Left ventricle myocardium inferior (tissue), 1 donor: ENCODE data around the gene SLC22A23. TPM values are rescaled to one million over a fixed set of nuclear protein-coding genes. Genes with fewer than 3 reads are reported as not detected.

Experiments
- DNase-seq: peaks from one replicate; pipeline ENCODE4 v3.0.0-alpha.2; 2020
- H3K27ac ChIP-seq: fragments of 200-600 bp; replicated peaks from 2 replicates; pipeline ENCODE4 v1.8.0; 2021
- H3K27me3 ChIP-seq: fragments of 200-600 bp; 2 replicates; pipeline ENCODE4 v1.8.0; 2021; ENCODE audit warnings: low read depth
- H3K36me3 ChIP-seq: fragments of 200-600 bp; 2 replicates; pipeline ENCODE4 v1.8.0; 2021
- H3K4me1 ChIP-seq: fragments of 200-600 bp; 2 replicates; pipeline ENCODE4 v1.8.0; 2021
- H3K4me3 ChIP-seq: fragments of 200-600 bp; 2 replicates; pipeline ENCODE4 v1.8.0; 2021; ENCODE audit warnings: mild to moderate bottlenecking, moderate library complexity
- H3K9me3 ChIP-seq: fragments of 200-600 bp; replicated peaks from 2 replicates; pipeline ENCODE4 v1.8.0; 2021
- intact Hi-C: fragments of 100-400 bp; cut with micrococcal nuclease; formaldehyde crosslinking; loops from one replicate; pipeline ENCODE4 v1.11.0; 2022
- total RNA-seq: library from RNA; stranded (reverse); fragmentation: NEBNext Ultra II Directional; extraction: Animal tissue kit (Norgen Biotek cat#: 25700); gene quantifications from one replicate; pipeline ENCODE4 v1.2.1, GENCODE V29; 2021
- TF ChIP-seq, protein P1 (sequence below): fragments of 200-600 bp; IDR thresholded peaks from 2 replicates; pipeline ENCODE4 v1.8.0; 2021; ENCODE audit warnings: antibody characterized with exemption, mild to moderate bottlenecking, borderline replicate concordance
- donor health status: DM: no; HTN: yes; CAD: no; lungs with severe emphysema.

SLC22A23 gene
- total RNA-seq, 1 donor from 2014 or later, result 7.0 TPM

DNA sequence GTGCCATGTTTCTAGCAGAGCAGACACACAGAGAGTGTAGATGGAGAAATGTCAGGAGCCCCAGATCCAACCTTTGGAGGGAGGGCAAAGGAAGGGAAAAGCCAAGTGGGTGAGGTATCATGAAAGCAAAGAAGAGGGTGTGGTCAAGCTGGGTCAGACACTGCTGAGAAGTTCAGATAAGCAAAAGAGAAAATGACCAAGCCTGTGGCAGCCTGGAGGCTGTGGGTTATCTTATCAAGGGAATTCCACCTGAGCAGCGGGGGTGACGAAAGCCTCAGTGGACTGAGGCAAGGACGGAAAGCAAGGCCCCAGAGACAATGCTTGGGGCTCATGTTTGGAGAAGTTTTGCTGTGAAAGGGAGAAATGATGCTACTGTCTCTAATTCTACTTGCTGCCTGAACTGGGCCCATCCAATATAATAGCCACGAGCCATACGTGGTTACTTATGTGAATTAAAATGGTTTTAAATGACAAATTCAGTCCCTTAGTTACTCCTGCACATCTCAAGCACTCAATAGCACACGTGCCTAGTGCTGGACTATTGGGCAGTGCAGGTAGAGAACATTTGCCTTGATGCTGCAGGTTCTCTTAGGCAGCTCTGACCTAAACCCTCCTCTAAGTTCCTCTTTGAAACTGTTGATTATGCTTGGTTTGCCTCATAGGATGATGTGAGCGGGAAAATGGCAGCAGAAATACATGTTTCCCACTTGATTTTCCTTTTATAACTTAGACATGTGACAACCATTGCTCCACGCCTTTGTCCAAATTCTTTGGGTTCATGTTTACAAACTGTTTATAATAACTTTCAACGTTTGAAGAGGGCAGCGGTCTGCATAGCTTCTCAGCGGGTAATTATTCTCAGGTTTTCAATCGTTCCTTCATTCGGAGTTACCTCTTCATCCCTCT lies 63.7 kb downstream of the SLC22A23 start:
- no peaks in the 10 kb centered on the region for H3K9me3 ChIP-seq
- no peak overlapping the region for H3K4me3 ChIP-seq
- no peak for DNase-seq
- no peak overlapping the region for H3K27ac ChIP-seq
- TF ChIP-seq, protein P1, sequence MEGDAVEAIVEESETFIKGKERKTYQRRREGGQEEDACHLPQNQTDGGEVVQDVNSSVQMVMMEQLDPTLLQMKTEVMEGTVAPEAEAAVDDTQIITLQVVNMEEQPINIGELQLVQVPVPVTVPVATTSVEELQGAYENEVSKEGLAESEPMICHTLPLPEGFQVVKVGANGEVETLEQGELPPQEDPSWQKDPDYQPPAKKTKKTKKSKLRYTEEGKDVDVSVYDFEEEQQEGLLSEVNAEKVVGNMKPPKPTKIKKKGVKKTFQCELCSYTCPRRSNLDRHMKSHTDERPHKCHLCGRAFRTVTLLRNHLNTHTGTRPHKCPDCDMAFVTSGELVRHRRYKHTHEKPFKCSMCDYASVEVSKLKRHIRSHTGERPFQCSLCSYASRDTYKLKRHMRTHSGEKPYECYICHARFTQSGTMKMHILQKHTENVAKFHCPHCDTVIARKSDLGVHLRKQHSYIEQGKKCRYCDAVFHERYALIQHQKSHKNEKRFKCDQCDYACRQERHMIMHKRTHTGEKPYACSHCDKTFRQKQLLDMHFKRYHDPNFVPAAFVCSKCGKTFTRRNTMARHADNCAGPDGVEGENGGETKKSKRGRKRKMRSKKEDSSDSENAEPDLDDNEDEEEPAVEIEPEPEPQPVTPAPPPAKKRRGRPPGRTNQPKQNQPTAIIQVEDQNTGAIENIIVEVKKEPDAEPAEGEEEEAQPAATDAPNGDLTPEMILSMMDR, result no peak
- intact Hi-C loops, result no loop called here
- peaks cover 6% of the 10 kb centered on the region for H3K4me1 ChIP-seq
- no peaks in the 10 kb centered on the region for H3K27me3 ChIP-seq
- no peaks in the 10 kb centered on the region for H3K36me3 ChIP-seq

DNA sequence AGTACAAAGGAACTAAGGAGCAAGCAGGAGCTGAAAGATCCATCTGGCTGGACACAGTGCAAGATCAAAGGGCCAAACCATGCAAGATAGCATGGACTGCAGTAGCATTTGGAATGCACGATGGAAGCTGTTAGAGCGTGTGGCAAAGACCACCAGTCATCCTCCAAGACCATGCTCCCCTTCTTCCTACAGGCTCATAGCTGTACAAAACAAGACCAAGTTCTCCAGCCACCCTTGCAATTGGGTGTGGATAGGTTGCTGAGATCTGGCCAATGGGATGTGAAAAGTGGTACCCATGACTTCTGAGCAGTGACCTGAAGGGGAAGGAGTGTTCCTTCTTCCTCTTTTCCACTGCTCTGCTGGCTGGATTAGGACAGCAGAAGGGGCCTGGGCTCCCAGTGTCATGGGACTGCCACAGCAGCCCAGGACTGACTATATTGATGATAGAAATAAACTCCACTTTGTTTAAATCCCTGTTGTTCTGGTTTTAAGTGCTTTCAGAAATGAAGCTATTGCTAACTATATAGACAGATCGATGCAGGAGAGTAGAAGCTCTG lies 64.9 kb downstream of the SLC22A23 start:
- no peaks in the 10 kb centered on the region for H3K27me3 ChIP-seq
- no peak for DNase-seq
- intact Hi-C loops, result no loop called here
- TF ChIP-seq, protein P1, result no peak
- no peak overlapping the region for H3K4me3 ChIP-seq
- peaks cover 6% of the 10 kb centered on the region for H3K4me1 ChIP-seq
- H3K9me3 ChIP-seq, result no peaks in the 10 kb centered on the region
- H3K27ac ChIP-seq, result no peak overlapping the region
- no peaks in the 10 kb centered on the region for H3K36me3 ChIP-seq

DNA sequence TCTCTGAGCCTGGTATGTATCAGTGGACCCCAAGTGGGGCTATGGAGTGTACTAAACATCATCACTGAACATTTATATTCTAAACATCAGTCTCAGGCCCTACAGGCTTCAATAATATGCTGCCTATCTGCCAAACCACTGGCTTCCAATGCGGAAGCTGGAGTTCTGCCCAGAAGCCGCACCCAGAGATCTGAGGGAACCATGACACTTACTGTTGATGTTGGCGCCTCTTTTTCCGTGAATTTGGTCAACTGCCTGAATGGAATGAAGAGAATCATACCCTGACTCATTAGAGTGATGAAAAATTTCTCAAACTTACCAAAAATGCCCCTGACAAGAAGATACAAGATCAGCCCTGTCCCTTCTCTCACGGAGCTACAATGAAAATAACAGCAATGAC lies 66.2 kb downstream of the SLC22A23 start:
- Histone ChIP-seq H3K27ac (peak overlapping the region; percentile 13), H3K4me3 (no peak overlapping the region), H3K36me3 (no peaks in the 10 kb centered on the region), H3K4me1 (peaks cover 9% of the 10 kb centered on the region), H3K27me3 (no peaks in the 10 kb centered on the region), H3K9me3 (no peaks in the 10 kb centered on the region)
- peak; percentile 71 for DNase-seq
- TF ChIP-seq, protein P1, result no peak
- intact Hi-C loops, result no loop called here

DNA sequence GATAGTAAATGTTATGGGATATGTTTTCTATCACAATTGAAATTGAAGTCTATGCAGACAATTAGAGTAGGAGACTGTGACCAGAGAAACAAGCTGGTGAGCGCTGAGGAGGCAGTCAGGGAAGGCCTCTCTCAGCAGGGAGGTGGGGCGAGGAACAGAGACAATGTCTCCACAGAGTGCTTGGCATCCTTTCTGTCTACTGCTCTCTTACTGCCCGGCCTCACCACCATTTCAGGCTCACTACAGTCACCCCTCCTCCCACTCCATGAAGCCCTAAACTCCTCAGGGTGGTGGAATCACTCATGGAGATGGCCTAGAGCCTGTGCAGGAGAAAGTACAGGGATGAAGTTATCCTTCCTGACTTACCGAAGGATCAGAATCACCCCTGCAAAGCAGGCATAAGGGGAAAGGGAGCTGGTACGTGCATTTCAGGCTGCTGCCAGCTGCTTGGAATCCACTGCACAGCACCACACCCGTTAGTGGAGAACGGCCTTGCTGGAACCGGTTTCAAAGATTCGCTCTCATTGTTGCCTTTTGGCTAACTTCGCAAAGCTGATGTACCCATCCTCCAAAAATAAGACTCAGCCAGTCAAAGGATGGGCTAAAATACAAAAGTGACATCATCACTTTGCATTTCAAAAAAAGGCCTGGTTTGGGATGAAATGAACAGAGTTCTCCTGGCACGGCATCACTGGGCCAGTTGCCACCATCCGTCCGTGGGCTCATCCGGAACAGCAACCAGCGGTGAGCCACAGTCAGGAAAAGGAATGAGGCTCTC lies 67.3 kb downstream of the SLC22A23 start:
- no peaks in the 10 kb centered on the region for H3K27me3 ChIP-seq
- TF ChIP-seq, protein P1, result no peak
- no peaks in the 10 kb centered on the region for H3K9me3 ChIP-seq
- H3K4me1 ChIP-seq, result peaks cover 10% of the 10 kb centered on the region
- peak overlapping the region; percentile 40 for H3K27ac ChIP-seq
- no peak overlapping the region for H3K4me3 ChIP-seq
- intact Hi-C loops, result no loop called here
- H3K36me3 ChIP-seq, result no peaks in the 10 kb centered on the region
- DNase-seq, result peak; percentile 46

DNA sequence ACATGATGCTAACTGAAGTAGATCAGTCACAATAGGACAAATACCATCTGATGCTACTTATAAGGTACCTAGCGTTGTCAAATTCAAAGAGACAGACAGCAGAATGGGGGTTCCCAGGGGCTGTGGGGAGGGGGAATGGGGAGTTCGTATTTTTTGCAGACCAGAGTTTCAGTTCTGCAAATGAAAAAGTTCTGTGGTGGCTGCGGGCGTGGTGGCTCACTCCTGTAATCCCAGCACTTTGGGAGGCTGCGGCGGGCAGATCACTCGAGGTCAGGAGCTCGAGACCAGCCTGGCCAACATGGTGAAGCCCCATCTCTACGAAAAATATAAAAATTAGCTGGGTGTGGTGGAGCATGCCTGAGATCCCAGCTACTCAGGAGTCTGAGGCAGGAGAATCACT lies 68.1 kb downstream of the SLC22A23 start:
- DNase-seq, result no peak
- no peaks in the 10 kb centered on the region for H3K27me3 ChIP-seq
- no peaks in the 10 kb centered on the region for H3K36me3 ChIP-seq
- intact Hi-C loops, result no loop called here
- H3K27ac ChIP-seq, result no peak overlapping the region
- no peak overlapping the region for H3K4me3 ChIP-seq
- H3K4me1 ChIP-seq, result peaks cover 10% of the 10 kb centered on the region
- no peaks in the 10 kb centered on the region for H3K9me3 ChIP-seq
- TF ChIP-seq, protein P1, result no peak
